ENCODE measurements around the gene HOXD10. TPM values are rescaled to one million over a fixed set of nuclear protein-coding genes. Genes with fewer than 3 reads are reported as not detected.

The HOXD10 gene
- total RNA-seq, 1 donor from 2014 or later = not detected

DNA sequence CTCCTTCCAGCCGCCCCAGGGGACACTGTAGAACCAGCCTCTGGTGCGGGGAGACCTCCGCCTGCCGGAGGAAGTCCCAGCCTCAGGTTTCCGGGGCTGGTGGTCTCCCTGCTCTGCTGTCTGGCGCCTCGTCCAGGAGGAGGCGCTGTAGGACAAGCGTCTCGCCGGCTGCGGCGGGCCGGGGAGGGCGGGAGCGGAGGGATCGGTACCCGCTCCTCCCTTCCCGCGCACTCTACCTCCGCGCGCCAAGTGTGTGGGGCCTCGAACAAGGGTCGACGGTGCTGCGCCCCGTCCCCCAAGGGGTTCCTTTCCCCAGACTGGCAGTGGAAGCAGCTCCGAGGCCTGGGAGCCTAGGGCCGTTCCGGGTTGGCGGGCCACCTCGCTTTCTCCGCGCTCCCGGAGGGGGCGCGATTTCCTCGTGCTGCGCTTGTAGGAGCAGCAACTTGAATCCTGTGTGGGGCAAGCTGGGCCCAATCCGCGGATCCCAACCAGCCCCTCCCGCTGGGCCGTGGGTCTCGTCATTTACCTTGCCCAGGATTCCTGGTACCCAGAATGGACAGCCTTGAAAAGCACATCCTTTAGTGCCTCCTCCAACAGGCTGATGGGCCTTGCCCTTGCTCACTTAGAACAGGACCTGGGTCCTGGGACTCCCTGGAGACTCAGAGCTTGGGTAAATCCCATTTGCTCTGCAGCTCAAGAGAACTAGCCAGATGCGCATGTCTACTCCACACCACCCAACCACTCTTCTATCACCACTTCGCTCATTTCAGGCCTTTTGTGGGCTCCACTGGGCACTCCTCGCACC, 24.1 kb downstream of the HOXD10 start:
- Histone ChIP-seq H3K27me3 (no peaks in the 10 kb centered on the region), H3K4me1 (peaks cover 0 to 8% of the 10 kb centered on the region in 2 donors), H3K4me3 (peak overlapping the region; percentile 58 to 64), H3K27ac (peak overlapping the region; percentile 44 to 56), H3K36me3 (peaks cover 0 to 3% of the 10 kb centered on the region in 2 donors), H3K9me3 (no peaks in the 10 kb centered on the region)
- intact Hi-C loops (cut with DNase I) = loop anchor here (1.0 to 5.0 kb wide), 4 partner anchors 47 to 498 kb away; partner anchors contain the start of gene HOXD1
- peak in 1 of 2 donors; percentile 85 for DNase-seq (ENCODE audit: low spot score in 2 of 2)
- TF ChIP-seq, protein P1, sequence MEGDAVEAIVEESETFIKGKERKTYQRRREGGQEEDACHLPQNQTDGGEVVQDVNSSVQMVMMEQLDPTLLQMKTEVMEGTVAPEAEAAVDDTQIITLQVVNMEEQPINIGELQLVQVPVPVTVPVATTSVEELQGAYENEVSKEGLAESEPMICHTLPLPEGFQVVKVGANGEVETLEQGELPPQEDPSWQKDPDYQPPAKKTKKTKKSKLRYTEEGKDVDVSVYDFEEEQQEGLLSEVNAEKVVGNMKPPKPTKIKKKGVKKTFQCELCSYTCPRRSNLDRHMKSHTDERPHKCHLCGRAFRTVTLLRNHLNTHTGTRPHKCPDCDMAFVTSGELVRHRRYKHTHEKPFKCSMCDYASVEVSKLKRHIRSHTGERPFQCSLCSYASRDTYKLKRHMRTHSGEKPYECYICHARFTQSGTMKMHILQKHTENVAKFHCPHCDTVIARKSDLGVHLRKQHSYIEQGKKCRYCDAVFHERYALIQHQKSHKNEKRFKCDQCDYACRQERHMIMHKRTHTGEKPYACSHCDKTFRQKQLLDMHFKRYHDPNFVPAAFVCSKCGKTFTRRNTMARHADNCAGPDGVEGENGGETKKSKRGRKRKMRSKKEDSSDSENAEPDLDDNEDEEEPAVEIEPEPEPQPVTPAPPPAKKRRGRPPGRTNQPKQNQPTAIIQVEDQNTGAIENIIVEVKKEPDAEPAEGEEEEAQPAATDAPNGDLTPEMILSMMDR (IDR thresholded peaks at IDR 0.05) = peak; percentile 93 to 98 (median 96)

GRCh38 chr2:176142281-176142680, 25.7 kb downstream of the HOXD10 start:
- no peaks in the 10 kb centered on the region for H3K9me3 ChIP-seq
- H3K4me1 ChIP-seq = peaks cover 0 to 6% of the 10 kb centered on the region in 2 donors
- DNase-seq (ENCODE audit: low spot score in 2 of 2) = peak in 1 of 2 donors; percentile 34
- H3K4me3 ChIP-seq = no peak overlapping the region
- peaks cover 0 to 3% of the 10 kb centered on the region in 2 donors for H3K36me3 ChIP-seq
- TF ChIP-seq, protein P1 (IDR thresholded peaks at IDR 0.05) = no peak
- H3K27me3 ChIP-seq = no peaks in the 10 kb centered on the region
- intact Hi-C loops (cut with DNase I) = loop anchor here (5.0 kb wide), 1 partner anchor 45 kb away; the partner anchor contains the start of gene HOXD1
- H3K27ac ChIP-seq = no peak overlapping the region

- Histone ChIP-seq H3K9me3 (no peaks in the 10 kb centered on the region), H3K4me1 (peaks cover 0 to under 1% of the 10 kb centered on the region in 2 donors), H3K27ac (no peak overlapping the region), H3K27me3 (no peaks in the 10 kb centered on the region), H3K4me3 (no peak overlapping the region), H3K36me3 (peaks cover 0 to 3% of the 10 kb centered on the region in 2 donors)
- TF ChIP-seq, protein P1 (IDR thresholded peaks at IDR 0.05) = no peak
- peak in 1 of 2 donors; percentile 28 for DNase-seq (ENCODE audit: low spot score in 2 of 2)
- intact Hi-C loops (cut with DNase I) = no loop called here
Observed at GRCh38 chr2:176145085-176145969, 28.7 kb downstream of the HOXD10 start.

DNA sequence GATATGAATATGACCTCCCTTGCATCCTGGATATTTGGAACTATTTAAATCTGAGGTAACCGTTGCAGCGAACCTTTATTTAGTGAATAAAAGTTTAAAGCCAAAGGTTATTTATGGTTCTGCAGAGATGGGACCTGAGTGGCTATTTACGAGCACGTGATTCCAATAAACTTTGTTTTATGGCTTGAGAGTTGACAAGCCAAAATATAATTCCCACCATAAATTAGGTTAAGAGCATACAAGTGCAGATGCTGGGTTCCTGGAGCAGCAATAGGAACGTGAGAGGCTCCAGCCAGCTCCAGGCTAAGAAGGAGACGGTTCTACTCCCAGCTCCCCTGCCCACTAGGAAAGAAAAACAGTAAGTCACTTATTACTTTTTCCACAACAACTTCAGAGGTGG, 29.5 kb downstream of the HOXD10 start:
- DNase-seq (ENCODE audit: low spot score in 2 of 2) = no peak
- no peak overlapping the region for H3K27ac ChIP-seq
- no peak overlapping the region for H3K4me3 ChIP-seq
- H3K36me3 ChIP-seq = peaks cover 0 to 3% of the 10 kb centered on the region in 2 donors
- H3K4me1 ChIP-seq = no peaks in the 10 kb centered on the region
- no peaks in the 10 kb centered on the region for H3K9me3 ChIP-seq
- intact Hi-C loops (cut with DNase I) = no loop called here
- no peaks in the 10 kb centered on the region for H3K27me3 ChIP-seq
- TF ChIP-seq, protein P1 (IDR thresholded peaks at IDR 0.05) = no peak

GRCh38 chr2:176146645-176147044, 30.1 kb downstream of the HOXD10 start:
- H3K27ac ChIP-seq = no peak overlapping the region

More at GRCh38 chr2:176146645-176147044, 30.1 kb downstream of the HOXD10 start:
- Histone ChIP-seq H3K4me3 (no peak overlapping the region), H3K9me3 (no peaks in the 10 kb centered on the region), H3K4me1 (no peaks in the 10 kb centered on the region), H3K27me3 (no peaks in the 10 kb centered on the region), H3K36me3 (peaks cover 0 to 3% of the 10 kb centered on the region in 2 donors)
- no peak for DNase-seq (ENCODE audit: low spot score in 2 of 2)
- TF ChIP-seq, protein P1 (IDR thresholded peaks at IDR 0.05) = no peak
- intact Hi-C loops (cut with DNase I) = no loop called here

Data from ascending aorta (tissue), 2 donors.